HuH-7.5 (cell line): ENCODE data around the gene PRR12.
A peak's percentile ranks its signal among the peaks of the same experiment; 100 is the strongest.

Experiments
- DNase-seq: peaks from one replicate; pipeline ENCODE4 v3.0.0; 2011; ENCODE audit warnings: low spot score

Gene PRR12

GRCh38 chr19:49646586-49646985 is 55.6 kb downstream of the PRR12 start:
- DNase-seq: no peak

DNA sequence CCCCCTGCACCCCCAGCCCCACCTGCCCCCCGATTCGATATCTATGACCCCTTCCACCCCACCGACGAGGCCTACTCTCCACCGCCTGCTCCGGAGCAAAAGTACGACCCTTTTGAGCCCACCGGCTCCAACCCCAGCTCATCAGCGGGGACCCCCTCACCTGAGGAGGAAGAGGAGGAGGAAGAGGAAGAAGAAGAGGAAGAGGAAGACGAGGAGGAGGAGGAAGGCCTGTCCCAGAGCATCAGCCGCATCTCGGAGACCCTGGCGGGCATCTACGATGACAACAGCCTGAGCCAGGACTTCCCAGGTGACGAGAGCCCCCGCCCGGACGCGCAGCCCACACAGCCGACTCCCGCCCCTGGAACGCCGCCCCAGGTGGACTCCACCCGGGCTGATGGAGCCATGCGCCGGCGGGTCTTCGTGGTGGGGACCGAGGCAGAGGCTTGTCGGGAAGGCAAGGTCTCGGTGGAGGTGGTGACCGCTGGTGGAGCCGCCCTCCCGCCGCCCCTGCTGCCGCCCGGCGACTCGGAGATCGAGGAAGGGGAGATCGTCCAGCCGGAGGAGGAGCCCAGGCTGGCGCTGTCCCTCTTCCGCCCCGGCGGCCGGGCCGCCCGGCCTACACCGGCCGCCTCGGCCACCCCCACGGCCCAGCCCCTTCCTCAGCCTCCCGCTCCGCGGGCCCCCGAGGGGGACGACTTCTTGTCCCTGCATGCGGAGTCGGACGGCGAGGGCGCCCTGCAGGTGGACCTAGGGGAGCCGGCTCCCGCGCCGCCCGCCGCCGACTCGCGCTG is 60.2 kb downstream of the PRR12 start:
- DNase-seq: no peak

GRCh38 chr19:49651820-49652550 is 61.0 kb downstream of the PRR12 start:
- DNase-seq: no peak

GRCh38 chr19:49652551-49653465 is 61.8 kb downstream of the PRR12 start:
- DNase-seq: no peak

GRCh38 chr19:49653466-49653806 is 62.5 kb downstream of the PRR12 start:
- DNase-seq: no peak

- DNase-seq: no peak
Observed at GRCh38 chr19:49654581-49654980, 63.6 kb downstream of the PRR12 start.

DNA sequence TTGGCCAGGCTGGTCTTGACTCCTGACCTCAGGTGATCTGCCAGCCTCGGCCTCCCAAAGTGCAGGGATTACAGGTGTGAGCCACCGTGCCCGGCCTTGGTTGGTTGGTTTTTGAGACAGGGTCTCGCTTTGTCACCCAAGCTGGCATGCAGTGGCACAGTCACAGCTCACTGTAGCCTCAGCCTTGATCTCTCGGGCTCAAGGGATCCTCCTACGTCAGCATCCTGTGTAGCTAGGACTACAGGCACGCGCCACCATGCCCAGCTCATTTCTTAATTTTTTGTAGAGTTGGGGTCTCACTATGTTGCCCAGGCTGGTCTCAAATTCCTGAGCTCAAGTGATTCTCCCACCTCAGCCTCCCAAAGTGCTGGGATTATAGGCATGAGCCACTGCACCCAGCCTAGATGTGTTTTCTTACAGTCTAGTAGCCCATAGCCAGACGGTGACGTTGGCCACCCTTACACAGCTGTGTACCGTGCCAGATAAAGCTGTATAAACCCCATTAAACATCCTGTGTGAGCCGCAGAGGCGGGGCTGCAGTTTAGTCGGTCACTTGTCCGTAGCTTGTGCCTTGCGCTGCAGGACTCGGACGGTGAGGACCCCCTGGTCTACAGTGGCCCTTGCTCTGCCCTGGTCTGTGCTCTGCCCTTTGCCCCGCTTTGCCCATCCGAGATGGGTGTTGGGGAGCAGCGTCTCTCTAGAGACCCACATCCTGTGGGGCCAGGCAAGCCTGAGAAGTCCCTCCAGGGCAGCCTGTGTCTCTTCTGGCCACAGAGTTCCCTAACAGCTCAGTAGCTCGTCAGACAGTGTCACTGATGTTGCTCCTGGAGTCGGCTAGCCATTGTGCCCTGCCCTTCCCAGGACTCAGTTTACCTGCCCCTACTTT is 64.8 kb downstream of the PRR12 start:
- no peak for DNase-seq

DNA sequence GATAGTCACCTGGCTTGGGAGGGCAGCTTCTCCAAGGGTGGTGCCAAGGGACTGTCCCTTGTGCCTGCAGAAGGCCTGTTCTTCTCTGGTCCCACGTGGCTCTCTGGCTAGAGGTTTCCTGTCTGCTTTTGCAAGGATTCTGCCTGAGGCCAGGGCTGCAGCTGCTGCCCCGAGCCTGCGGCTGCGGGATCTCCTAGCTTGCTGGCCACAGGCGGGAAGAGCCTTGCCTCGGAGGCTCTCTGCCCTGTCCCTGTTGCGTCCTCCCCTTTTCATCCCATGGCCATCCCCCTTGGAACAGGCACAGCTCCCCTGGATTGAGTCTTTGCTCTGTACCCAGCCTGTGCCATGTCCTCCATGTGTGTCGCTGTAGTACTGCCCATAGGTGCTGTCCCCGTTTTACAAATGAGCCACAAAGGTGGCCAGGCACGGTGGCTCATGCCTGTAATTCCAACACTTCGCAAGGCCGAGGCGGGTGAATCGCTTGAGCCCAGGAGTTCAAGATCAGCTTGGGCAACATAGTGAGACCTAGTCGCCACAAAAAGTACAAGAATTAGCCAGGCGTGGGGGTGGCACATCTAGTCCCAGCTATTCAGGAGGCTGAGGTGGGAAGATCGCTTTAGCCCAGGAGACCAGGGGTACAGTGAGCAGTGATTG is 65.6 kb downstream of the PRR12 start:
- DNase-seq: no peak

DNA sequence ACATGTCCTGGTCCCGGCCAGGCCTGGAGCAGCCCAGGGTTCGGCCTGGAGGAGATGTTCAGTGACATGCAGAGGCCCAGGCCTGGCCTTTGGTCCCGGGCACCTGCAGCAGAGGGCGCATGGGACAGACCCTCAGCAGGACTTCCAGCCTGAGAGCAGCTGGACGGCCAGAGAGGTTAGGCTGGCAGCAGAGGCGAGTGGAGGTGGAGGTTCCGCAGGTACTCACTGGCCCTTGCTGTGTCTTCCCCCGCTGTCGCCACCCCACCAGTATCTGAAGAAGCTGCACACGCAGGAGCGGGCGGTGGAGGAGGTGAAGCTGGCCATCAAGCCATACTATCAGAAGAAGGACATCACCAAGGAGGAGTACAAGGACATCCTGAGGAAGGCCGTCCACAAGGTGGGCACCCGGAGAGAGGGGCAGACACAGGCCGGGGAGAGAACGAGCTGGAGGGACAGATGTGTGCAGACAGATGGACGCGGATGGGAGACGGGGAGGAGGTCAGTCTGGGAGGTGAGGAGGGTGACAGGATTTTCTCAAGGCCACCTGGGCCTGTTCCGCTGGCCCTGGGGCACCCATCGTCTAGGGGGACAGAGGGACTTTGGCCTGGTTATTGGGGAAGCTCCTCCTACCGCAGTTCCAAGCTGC is 66.6 kb downstream of the PRR12 start:
- DNase-seq: no peak

DNA sequence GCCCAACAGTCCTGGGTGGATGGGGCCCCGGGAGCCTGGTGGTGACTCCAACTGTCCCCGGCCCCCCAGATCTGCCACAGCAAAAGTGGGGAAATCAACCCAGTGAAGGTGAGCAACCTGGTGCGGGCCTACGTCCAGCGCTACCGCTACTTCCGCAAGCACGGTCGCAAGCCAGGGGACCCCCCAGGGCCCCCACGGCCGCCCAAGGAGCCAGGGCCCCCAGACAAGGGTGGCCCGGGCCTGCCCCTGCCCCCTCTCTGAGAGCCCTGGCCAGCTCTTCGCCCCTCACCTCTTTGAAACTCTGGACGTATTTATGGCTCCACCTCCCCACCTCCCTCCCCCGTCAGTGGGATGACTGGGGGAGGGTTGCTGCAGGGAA is 67.1 kb downstream of the PRR12 start:
- no peak for DNase-seq

DNA sequence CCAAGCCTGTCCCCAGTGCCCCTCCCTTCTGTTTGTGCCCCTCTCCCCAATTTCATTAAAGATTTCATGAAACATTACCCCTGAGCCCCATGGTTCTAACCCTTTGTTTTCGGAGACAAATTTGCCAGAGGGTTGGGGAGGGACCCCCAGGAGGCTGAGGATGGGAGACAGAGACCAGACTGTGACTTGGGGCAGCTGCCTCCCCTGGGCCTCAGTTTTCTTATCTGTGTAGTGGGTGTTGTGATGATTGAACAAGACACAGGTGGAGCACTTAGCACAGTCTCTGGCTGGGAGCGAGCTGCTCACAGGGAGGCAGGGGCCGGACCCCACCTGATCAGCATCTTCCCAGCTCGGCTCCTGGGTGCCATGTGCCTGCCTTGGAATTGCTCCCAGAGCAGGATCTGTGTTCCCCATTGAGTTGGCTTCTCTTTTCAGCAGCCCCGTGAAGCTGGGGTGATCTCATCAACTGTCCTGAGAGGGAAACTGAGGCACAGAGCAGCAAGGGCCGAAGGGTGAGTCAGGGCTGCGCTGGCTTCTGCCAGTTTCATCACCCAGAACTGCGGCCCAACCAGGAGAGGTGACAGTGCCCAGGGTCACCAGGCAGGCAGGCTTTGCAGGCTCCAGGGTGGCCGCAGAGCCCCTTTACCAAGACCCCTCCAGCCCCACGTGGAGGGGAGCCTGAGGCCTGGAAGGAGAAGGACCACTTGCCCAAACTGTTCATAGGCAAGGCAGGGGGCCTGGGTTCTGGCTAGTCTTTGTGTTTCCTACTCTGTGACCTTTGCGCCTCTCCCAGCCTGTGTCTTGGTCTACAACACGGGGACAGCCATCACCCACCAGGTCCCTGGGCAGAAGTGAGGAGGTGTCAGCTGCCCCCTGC is 67.8 kb downstream of the PRR12 start:
- DNase-seq: no peak

GRCh38 chr19:49660338-49660961 is 69.5 kb downstream of the PRR12 start:
- DNase-seq: no peak

- DNase-seq: no peak
Observed at GRCh38 chr19:49662011-49662410, 71.0 kb downstream of the PRR12 start.

DNA sequence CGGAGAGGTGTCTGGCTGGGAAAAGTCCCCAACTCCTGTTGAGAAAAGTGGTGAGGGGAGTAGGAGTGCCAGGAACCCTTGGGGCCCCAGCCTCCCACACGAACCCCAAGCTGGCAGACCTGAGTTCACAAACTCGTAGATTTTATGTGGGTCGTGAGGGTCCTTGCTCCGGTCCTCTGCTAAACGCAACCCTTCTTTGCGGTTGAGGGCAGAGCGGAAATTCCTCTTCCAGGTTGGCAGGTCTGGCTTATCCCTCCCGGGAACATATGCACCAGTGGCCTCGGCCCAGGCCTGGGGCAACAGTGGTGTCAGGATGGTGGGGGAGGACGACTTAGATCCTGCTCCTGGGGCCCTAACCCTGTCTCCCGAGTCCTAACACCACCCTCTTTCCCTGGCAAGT is 72.2 kb downstream of the PRR12 start:
- no peak for DNase-seq

DNA sequence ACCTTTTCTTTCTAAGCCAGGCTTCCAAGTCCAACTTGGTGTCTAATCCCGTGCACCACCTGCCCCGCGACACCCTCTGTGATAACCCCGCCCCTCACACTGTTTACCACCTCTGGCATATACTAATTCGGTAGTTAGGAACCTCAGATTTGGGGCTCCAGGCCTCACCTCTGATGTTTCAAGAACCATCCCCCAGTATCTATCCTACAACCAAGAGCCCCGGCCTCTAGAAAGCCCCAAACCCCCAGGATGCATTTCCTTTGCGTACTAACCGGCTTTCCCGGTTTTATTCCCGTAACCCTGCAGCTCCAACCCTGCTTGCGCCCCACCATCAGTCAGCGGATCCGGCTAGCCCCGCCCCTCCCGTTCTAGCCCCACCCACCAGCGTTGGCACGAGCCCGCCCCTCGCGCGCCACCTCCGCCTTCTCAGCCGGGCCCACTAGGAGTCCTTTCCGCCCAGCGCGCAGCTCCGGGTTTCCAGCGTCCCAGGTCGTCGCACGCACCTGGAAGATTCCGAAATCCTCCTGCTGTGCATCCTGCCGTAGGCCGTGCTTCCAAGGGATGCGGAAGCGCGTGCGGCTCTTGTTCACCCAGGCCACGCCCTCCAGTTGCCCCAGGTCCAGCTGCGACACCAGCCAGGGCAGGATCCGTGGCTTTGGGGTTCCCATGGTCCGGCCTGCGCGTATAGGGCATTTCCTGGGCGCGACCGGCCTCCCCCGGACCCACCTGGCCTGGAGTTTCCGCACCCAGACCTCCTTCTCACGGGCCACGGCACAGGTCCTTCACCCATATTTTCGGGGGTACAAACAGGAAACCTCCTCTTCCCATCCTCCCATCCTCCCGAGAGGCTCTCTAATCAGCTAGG is 73.4 kb downstream of the PRR12 start:
- DNase-seq: peak; percentile 97

GRCh38 chr19:49665036-49665350 is 74.0 kb downstream of the PRR12 start:
- DNase-seq: no peak

DNA sequence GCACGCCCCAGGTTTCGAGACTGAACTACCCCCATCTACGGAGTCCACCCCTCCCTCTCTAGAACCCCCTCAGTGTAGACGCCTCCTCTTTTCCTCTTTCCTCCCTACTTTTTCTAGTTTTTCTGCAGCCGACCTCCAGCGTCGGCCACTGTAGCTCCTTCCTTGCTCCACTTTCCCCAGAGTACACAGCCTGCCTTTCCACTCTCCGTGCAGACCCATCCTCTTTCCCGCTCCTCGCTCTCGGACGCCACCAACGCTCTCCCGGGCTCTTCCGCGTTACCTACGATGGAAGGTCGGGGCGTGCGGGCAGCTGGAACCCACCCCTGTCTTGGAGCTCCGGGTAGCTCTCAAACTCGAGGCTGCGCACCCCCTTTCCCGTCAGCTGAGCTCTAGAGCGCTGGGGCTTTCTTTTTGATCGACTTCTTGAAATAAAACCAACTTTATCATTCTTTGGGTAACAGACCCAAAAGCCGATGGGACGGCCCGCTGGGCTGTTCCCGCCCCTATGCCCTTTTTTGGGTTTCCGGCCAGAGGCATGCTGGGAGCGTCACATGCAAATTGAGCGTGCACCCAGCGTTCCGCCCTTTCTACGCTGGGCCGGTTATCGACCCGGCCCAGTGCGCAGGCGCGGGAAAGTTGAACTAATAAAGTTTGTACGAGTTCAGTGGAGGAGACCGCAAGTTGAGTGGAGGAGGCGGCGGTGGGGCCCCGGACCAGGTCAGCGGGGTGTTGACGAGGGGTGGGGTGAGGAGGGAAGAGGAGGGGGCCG is 74.6 kb downstream of the PRR12 start, which contains the start of the genes BCL2L12 and IRF3:
TSS of gene BCL2L12 (plus strand) at position 583 of the 769 bp plus-strand sequence. CDS start 760 bp downstream, outside the sequence.
TSS of gene IRF3 (minus strand) at position 507 of the 769 bp plus-strand sequence. CDS start 1,019 bp downstream, outside the sequence.
- DNase-seq: peak; percentile 98
